Cerebellar nuclear complex (tissue), 1 donor: ENCODE measurements around the gene DDIT3.

Experiments
- DNase-seq, 2 experiments: peaks; one replicate each; lab custom pipeline; 2025; lab: John Stamatoyannopoulos, UW

Gene DDIT3

DNA sequence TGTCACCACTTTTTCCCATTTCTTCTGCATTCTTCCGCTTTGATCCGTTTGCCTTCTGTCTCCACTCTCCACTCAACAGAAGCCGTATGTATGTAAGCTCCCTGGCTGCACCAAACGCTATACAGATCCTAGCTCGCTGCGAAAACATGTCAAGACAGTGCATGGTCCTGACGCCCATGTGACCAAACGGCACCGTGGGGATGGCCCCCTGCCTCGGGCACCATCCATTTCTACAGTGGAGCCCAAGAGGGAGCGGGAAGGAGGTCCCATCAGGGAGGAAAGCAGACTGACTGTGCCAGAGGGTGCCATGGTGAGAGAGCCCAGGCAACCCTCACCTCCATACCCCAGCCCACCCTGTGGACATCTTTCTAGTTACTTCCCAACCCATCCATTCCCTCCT is 52.4 kb downstream of the DDIT3 start:
- DNase-seq = no peak

DNA sequence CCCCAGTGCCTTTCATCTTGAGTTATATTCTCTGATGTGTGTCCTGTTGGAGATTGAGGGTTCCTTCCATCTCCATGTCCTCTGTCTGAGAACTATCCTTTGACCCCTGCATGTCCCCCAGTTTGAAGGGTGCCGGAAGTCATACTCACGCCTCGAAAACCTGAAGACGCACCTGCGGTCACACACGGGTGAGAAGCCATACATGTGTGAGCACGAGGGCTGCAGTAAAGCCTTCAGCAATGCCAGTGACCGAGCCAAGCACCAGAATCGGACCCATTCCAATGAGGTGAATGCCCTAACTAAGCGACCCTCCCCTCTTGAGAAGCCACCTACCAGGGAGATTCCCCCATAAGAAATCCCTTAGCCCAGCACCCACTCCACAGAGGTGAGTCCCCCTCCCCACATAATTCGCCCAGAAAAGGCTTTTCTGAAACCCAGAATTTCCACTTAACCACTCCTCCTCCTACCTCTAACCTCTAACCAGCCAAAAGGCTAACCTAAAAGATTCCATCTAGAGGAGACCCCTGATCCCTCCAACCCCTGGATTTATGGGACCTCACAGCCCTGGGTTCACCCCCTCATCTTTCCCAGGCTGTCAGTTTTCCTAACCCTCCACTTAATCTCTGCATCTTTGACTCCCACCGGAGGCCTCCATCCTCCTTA is 53.0 kb downstream of the DDIT3 start:
- no peak for DNase-seq
